Duodenal mucosa (tissue), 2 donors: ENCODE results near the gene METTL4.

Experiments
- H3K27ac ChIP-seq: one replicate; pipeline ENCODE4 v1.7.0; 2013; ENCODE audit warnings: low read depth, low read length
- H3K27me3 ChIP-seq, 2 donors: one replicate each; pipeline ENCODE4 v1.7.0; 2013; ENCODE audit warnings: low read length in 2 of 2, control low read depth in 1 of 2; ENCODE audit not compliant: insufficient read depth in 2 of 2, control insufficient read depth in 1 of 2
- H3K36me3 ChIP-seq, 2 donors: one replicate each; pipeline ENCODE4 v1.7.0; 2013; ENCODE audit warnings: low read length in 2 of 2, control low read depth in 1 of 2; ENCODE audit not compliant: insufficient read depth in 2 of 2, control insufficient read depth in 1 of 2
- H3K4me1 ChIP-seq, 2 donors: one replicate each; pipeline ENCODE4 v1.7.0; 2013; ENCODE audit warnings: low read length in 2 of 2, control low read depth in 1 of 2; ENCODE audit not compliant: insufficient read depth in 2 of 2, control insufficient read depth in 1 of 2
- H3K4me3 ChIP-seq, 2 donors: one replicate each; pipeline ENCODE4 v1.7.0; 2013; ENCODE audit warnings: low read length in 2 of 2, low read depth in 1 of 2
- H3K9ac ChIP-seq, 2 donors: one replicate each; pipeline ENCODE4 v1.7.0; 2013; ENCODE audit warnings: low read length in 2 of 2, low read depth in 1 of 2
- H3K9me3 ChIP-seq, 2 donors: one replicate each; pipeline ENCODE4 v1.7.0; 2013; ENCODE audit warnings: low read length in 2 of 2, control low read depth in 1 of 2; ENCODE audit not compliant: control insufficient read depth in 1 of 2

METTL4 gene

GRCh38 chr18:2590303-2590702, 19.0 kb upstream of the METTL4 start:
- Histone ChIP-seq H3K27ac (no peak overlapping the region), H3K27me3 (no peaks in the 10 kb centered on the region), H3K4me1 (no peaks in the 10 kb centered on the region), H3K4me3 (peak overlapping the region in 1 of 2 donors; percentile 37), H3K36me3 (peaks cover 0 to 8% of the 10 kb centered on the region in 2 donors), H3K9me3 (no peaks in the 10 kb centered on the region), H3K9ac (no peak overlapping the region)

GRCh38 chr18:2589345-2590068, 18.2 kb upstream of the METTL4 start:
- no peaks in the 10 kb centered on the region for H3K27me3 ChIP-seq
- H3K27ac ChIP-seq = no peak overlapping the region
- H3K9me3 ChIP-seq = no peaks in the 10 kb centered on the region
- peak overlapping the region in 1 of 2 donors; percentile 37 for H3K4me3 ChIP-seq
- no peak overlapping the region for H3K9ac ChIP-seq
- no peaks in the 10 kb centered on the region for H3K4me1 ChIP-seq
- H3K36me3 ChIP-seq = peaks cover 0 to 8% of the 10 kb centered on the region in 2 donors

GRCh38 chr18:2588666-2589344, 17.5 kb upstream of the METTL4 start:
- no peaks in the 10 kb centered on the region for H3K4me1 ChIP-seq
- H3K4me3 ChIP-seq = no peak overlapping the region
- no peak overlapping the region for H3K27ac ChIP-seq
- no peaks in the 10 kb centered on the region for H3K9me3 ChIP-seq
- H3K36me3 ChIP-seq = peaks cover 0 to 8% of the 10 kb centered on the region in 2 donors
- no peak overlapping the region for H3K9ac ChIP-seq
- H3K27me3 ChIP-seq = no peaks in the 10 kb centered on the region

GRCh38 chr18:2587788-2588187, 16.5 kb upstream of the METTL4 start:
- no peaks in the 10 kb centered on the region for H3K9me3 ChIP-seq
- H3K27ac ChIP-seq = no peak overlapping the region
- no peaks in the 10 kb centered on the region for H3K4me1 ChIP-seq
- no peak overlapping the region for H3K9ac ChIP-seq
- H3K27me3 ChIP-seq = no peaks in the 10 kb centered on the region
- H3K4me3 ChIP-seq = no peak overlapping the region
- H3K36me3 ChIP-seq = peaks cover 0 to 8% of the 10 kb centered on the region in 2 donors

GRCh38 chr18:2573408-2573807, 2.1 kb upstream of the METTL4 start:
- Histone ChIP-seq H3K9me3 (no peaks in the 10 kb centered on the region), H3K4me1 (peaks cover 25 to 31% of the 10 kb centered on the region in 2 donors), H3K36me3 (no peaks in the 10 kb centered on the region), H3K9ac (peak overlapping the region in 1 of 2 donors; percentile 11), H3K4me3 (peak overlapping the region in 1 of 2 donors; percentile 13), H3K27ac (no peak overlapping the region), H3K27me3 (no peaks in the 10 kb centered on the region)

GRCh38 chr18:2572892-2573291, 1.6 kb upstream of the METTL4 start:
- Histone ChIP-seq H3K9me3 (no peaks in the 10 kb centered on the region), H3K36me3 (no peaks in the 10 kb centered on the region), H3K9ac (peak overlapping the region in 1 of 2 donors; percentile 11), H3K4me3 (peak overlapping the region; percentile 13 to 79), H3K27me3 (no peaks in the 10 kb centered on the region), H3K27ac (no peak overlapping the region), H3K4me1 (peaks cover 25 to 31% of the 10 kb centered on the region in 2 donors)

- Histone ChIP-seq H3K9ac (peak overlapping the region; percentile 90 to 94), H3K27me3 (no peaks in the 10 kb centered on the region), H3K36me3 (no peaks in the 10 kb centered on the region), H3K27ac (no peak overlapping the region), H3K4me3 (peak overlapping the region; percentile 79 to 89), H3K9me3 (no peaks in the 10 kb centered on the region), H3K4me1 (peaks cover 25 to 31% of the 10 kb centered on the region in 2 donors)
Observed at GRCh38 chr18:2572171-2572569, 865 bp upstream of the METTL4 start.

- no peaks in the 10 kb centered on the region for H3K9me3 ChIP-seq
- H3K36me3 ChIP-seq = peaks cover 3% of the 10 kb centered on the region in 2 donors
- H3K27ac ChIP-seq = peak overlapping the region; percentile 99
- no peaks in the 10 kb centered on the region for H3K27me3 ChIP-seq
- peak overlapping the region; percentile 79 to 89 for H3K4me3 ChIP-seq
- peak overlapping the region; percentile 90 to 94 for H3K9ac ChIP-seq
- peaks cover 25 to 31% of the 10 kb centered on the region in 2 donors for H3K4me1 ChIP-seq
Observed at GRCh38 chr18:2570772-2571199, 519 bp downstream of the METTL4 start.

- Histone ChIP-seq H3K9me3 (no peaks in the 10 kb centered on the region), H3K4me3 (peak overlapping the region; percentile 79 to 89), H3K27ac (no peak overlapping the region), H3K27me3 (no peaks in the 10 kb centered on the region), H3K4me1 (peaks cover 25 to 31% of the 10 kb centered on the region in 2 donors), H3K9ac (peak overlapping the region; percentile 40 to 94), H3K36me3 (peaks cover 3% of the 10 kb centered on the region in 2 donors)
Observed at GRCh38 chr18:2569338-2570207, 1.7 kb downstream of the METTL4 start.
